ENCODE results near the gene LYRM7.

DNA sequence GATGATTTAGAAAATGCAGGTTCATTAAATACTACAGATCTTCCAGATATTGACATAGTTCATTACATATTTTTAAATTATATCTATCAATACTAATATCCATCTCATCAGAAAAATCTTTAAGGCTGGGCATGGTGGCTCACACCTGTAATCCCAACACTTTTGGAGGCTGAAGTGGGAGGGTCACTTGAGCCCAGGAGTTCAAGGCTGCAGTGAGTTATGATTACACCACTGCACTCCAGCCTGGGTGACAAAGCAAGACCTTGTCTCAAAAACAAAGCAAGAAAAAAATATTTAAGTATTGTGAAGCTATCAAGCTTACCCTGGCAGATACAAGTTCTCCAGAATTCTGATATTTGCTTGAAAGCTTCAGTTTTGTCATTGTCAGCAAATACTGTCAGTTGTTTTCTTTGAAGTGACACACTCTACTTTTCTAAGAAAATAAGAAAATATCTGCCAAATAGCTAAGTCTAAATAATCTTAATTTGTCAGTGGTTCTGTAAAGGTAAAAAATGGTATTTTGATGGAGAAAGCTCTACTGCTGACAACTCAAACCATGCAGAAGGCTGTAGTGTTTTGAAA, 14.9 kb downstream of the LYRM7 start:
- TF ChIP-seq CTCF (IDR thresholded peaks at IDR 0.05) (no peak), POLR2A (IDR thresholded peaks at IDR 0.05) (no peak)

All from prostate gland (tissue), 2 donors.